ENCODE measurements around the gene TP73. TPM values are rescaled to one million over a fixed set of nuclear protein-coding genes. Genes with fewer than 3 reads are reported as not detected.

Gene TP73
- total and polyA plus RNA-seq, 2 donors (not counting 1 experiment from before 2014, with no cell fraction given), result 1.2 to 2.4 TPM

GRCh38 chr1:3735688-3736087 is 83.4 kb downstream of the TP73 start:
- Histone ChIP-seq H3K4me2 (replicated peaks; ENCODE audit: low read depth, low read length, poor library complexity, severe bottlenecking) (no peak overlapping the region), H3K27me3 (replicated peaks in 1 of 4; ENCODE audit: control extremely low read depth in 1 of 4, control insufficient read depth in 3 of 4, insufficient read depth in 4 of 4, low read length in 3 of 4) (no peaks in the 10 kb centered on the region), H3K36me3 (replicated peaks in 1 of 2; ENCODE audit: control extremely low read depth in 1 of 2, control insufficient read depth in 1 of 2, extremely low read depth in 1 of 2, insufficient read depth in 2 of 2, low read length in 1 of 2) (peaks cover 1 to 18% of the 10 kb centered on the region in 2 experiments), H3K4me1 (ENCODE audit: control insufficient read depth in 2 of 2, insufficient read depth in 2 of 2, low read length in 2 of 2) (no peaks in the 10 kb centered on the region), H3K79me2 (ENCODE audit: control insufficient read depth, insufficient read depth, low read length) (no peaks in the 10 kb centered on the region), H3K4me3 (ENCODE audit: control extremely low read depth in 1 of 5, extremely low read depth in 1 of 5, insufficient read depth in 1 of 5, low read depth in 2 of 5, low read length in 4 of 5) (no peak overlapping the region), H3K9ac (ENCODE audit: low read length) (no peak overlapping the region), H2AFZ (ENCODE audit: insufficient read depth, low read depth, low read length, poor library complexity, severe bottlenecking) (no peak overlapping the region), H3K27ac (ENCODE audit: low read length in 2 of 2) (no peak overlapping the region), H4K20me1 (ENCODE audit: control insufficient read depth, insufficient read depth, low read length, poor library complexity, severe bottlenecking) (no peaks in the 10 kb centered on the region), H3K9me3 (ENCODE audit: control extremely low read depth in 1 of 3, control insufficient read depth in 2 of 3, insufficient read depth in 1 of 3, low read length in 2 of 3) (peaks cover 0 to 3% (median 0%) of the 10 kb centered on the region in 3 donors)
- no peaks in the 10 kb centered on the region for H3K4me1 Mint-ChIP-seq
- H3K27me3 Mint-ChIP-seq, result no peaks in the 10 kb centered on the region
- POLR2A ChIA-PET, result no interaction called here
- intact Hi-C loops (cut with micrococcal nuclease), result no loop called here
- H3K27ac Mint-ChIP-seq, result no peak overlapping the region
- H3K9me3 Mint-ChIP-seq (ENCODE audit: insufficient read depth), result no peaks in the 10 kb centered on the region
- CTCF ChIA-PET, result interaction anchor here (1.4 kb wide), 1 partner anchor 11 kb away, joined by 6 read pairs; no protein-coding TSS in a partner anchor
- DNase-seq (no peak), ATAC-seq (ENCODE audit: low read depth) (no peak)
- 95% methylated on average over 11 of the region's 13 CpGs for WGBS (ENCODE audit: insufficient coverage)
- TF ChIP-seq EZH2 (IDR thresholded peaks at IDR 0.05; ENCODE audit: borderline replicate concordance, insufficient read depth, low read depth, low read length, poor library complexity, severe bottlenecking) (no peak), CTCF (IDR thresholded peaks at IDR 0.05) (no peak)
- H3K4me3 Mint-ChIP-seq, result no peak overlapping the region

- no peak overlapping the region for H3K4me2 ChIP-seq (replicated peaks; ENCODE audit: low read depth, low read length, poor library complexity, severe bottlenecking)
- peaks cover 0 to 3% (median 0%) of the 10 kb centered on the region in 3 donors for H3K9me3 ChIP-seq (ENCODE audit: control extremely low read depth in 1 of 3, control insufficient read depth in 2 of 3, insufficient read depth in 1 of 3, low read length in 2 of 3)
- intact Hi-C loops (cut with micrococcal nuclease), result no loop called here
- H3K4me1 Mint-ChIP-seq, result no peaks in the 10 kb centered on the region
- no peak overlapping the region for H3K27ac Mint-ChIP-seq
- ChIA-PET POLR2A (no interaction called here), CTCF (no interaction called here)
- no peak for ATAC-seq (ENCODE audit: low read depth)
- H3K27ac ChIP-seq (ENCODE audit: low read length in 2 of 2), result no peak overlapping the region
- no peaks in the 10 kb centered on the region for H4K20me1 ChIP-seq (ENCODE audit: control insufficient read depth, insufficient read depth, low read length, poor library complexity, severe bottlenecking)
- H3K27me3 ChIP-seq (replicated peaks in 1 of 4; ENCODE audit: control extremely low read depth in 1 of 4, control insufficient read depth in 3 of 4, insufficient read depth in 4 of 4, low read length in 3 of 4), result no peaks in the 10 kb centered on the region
- no peak overlapping the region for H3K4me3 Mint-ChIP-seq
- no peak for DNase-seq
- TF ChIP-seq CTCF (IDR thresholded peaks at IDR 0.05) (no peak), EZH2 (IDR thresholded peaks at IDR 0.05; ENCODE audit: borderline replicate concordance, insufficient read depth, low read depth, low read length, poor library complexity, severe bottlenecking) (no peak)
- H3K27me3 Mint-ChIP-seq, result no peaks in the 10 kb centered on the region
- no peaks in the 10 kb centered on the region for H3K9me3 Mint-ChIP-seq (ENCODE audit: insufficient read depth)
- no peak overlapping the region for H2AFZ ChIP-seq (ENCODE audit: insufficient read depth, low read depth, low read length, poor library complexity, severe bottlenecking)
- H3K36me3 ChIP-seq (replicated peaks in 1 of 2; ENCODE audit: control extremely low read depth in 1 of 2, control insufficient read depth in 1 of 2, extremely low read depth in 1 of 2, insufficient read depth in 2 of 2, low read length in 1 of 2), result peaks cover 1 to 20% of the 10 kb centered on the region in 2 experiments
- WGBS (ENCODE audit: insufficient coverage), result 88% methylated on average over 12 of the region's 13 CpGs
- no peak overlapping the region for H3K4me3 ChIP-seq (ENCODE audit: control extremely low read depth in 1 of 5, extremely low read depth in 1 of 5, insufficient read depth in 1 of 5, low read depth in 2 of 5, low read length in 4 of 5)
- no peaks in the 10 kb centered on the region for H3K79me2 ChIP-seq (ENCODE audit: control insufficient read depth, insufficient read depth, low read length)
- no peaks in the 10 kb centered on the region for H3K4me1 ChIP-seq (ENCODE audit: control insufficient read depth in 2 of 2, insufficient read depth in 2 of 2, low read length in 2 of 2)
- H3K9ac ChIP-seq (ENCODE audit: low read length), result no peak overlapping the region
Measured at GRCh38 chr1:3736131-3736561, 83.8 kb downstream of the TP73 start.

Measured in B cell (primary cell).